ENCODE results near the gene JAZF1. TPM values are rescaled to one million over a fixed set of nuclear protein-coding genes. Genes with fewer than 3 reads are reported as not detected.

The JAZF1 gene
- total RNA-seq, 2 experiments from 2014 or later = 3.3 to 4.0 TPM

GRCh38 chr7:28112467-28112866, 68.1 kb downstream of the JAZF1 start:
- no peak overlapping the region for H3K27ac Mint-ChIP-seq
- H3K36me3 Mint-ChIP-seq (ENCODE audit: low read depth) = no peaks in the 10 kb centered on the region
- ChIA-PET POLR2A (no interaction called here), CTCF (no interaction called here)
- H3K4me3 Mint-ChIP-seq = no peak overlapping the region
- peaks cover 3% of the 10 kb centered on the region for H3K4me1 Mint-ChIP-seq (ENCODE audit: low read depth)
- intact Hi-C loops (cut with micrococcal nuclease) = no loop called here
- H3K27me3 Mint-ChIP-seq = no peaks in the 10 kb centered on the region
- ATAC-seq (no peak), DNase-seq (no peak)
- TF ChIP-seq, protein P1, sequence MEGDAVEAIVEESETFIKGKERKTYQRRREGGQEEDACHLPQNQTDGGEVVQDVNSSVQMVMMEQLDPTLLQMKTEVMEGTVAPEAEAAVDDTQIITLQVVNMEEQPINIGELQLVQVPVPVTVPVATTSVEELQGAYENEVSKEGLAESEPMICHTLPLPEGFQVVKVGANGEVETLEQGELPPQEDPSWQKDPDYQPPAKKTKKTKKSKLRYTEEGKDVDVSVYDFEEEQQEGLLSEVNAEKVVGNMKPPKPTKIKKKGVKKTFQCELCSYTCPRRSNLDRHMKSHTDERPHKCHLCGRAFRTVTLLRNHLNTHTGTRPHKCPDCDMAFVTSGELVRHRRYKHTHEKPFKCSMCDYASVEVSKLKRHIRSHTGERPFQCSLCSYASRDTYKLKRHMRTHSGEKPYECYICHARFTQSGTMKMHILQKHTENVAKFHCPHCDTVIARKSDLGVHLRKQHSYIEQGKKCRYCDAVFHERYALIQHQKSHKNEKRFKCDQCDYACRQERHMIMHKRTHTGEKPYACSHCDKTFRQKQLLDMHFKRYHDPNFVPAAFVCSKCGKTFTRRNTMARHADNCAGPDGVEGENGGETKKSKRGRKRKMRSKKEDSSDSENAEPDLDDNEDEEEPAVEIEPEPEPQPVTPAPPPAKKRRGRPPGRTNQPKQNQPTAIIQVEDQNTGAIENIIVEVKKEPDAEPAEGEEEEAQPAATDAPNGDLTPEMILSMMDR (IDR thresholded peaks at IDR 0.05) = no peak
- H3K9me3 Mint-ChIP-seq = no peaks in the 10 kb centered on the region

DNA sequence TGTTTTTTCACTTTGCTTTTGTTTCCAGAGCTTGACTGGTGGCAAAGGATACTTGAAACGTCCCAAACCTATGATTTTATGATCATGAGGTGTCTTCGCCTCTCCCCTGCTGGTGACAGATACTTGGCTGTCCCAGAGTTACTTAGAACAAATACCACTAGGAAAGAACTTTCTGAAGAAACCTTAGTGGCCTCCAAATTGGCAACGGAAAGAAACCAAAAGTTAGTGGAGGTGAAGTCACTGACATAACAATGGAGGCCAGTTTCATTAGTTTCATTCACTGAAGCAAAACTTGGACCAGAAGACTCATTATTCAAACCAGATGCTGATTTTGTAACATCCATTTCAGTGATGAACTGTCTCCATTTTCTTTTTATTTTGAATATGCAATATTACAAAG, 68.6 kb downstream of the JAZF1 start:
- TF ChIP-seq, protein P1 (IDR thresholded peaks at IDR 0.05) = no peak
- no peak for ATAC-seq
- H3K9me3 Mint-ChIP-seq = no peaks in the 10 kb centered on the region
- no peaks in the 10 kb centered on the region for H3K36me3 Mint-ChIP-seq (ENCODE audit: low read depth)
- H3K27ac Mint-ChIP-seq = no peak overlapping the region
- no peak overlapping the region for H3K4me3 Mint-ChIP-seq
- intact Hi-C loops (cut with micrococcal nuclease) = no loop called here
- no peak for DNase-seq
- ChIA-PET POLR2A (no interaction called here), CTCF (no interaction called here)
- no peaks in the 10 kb centered on the region for H3K27me3 Mint-ChIP-seq
- H3K4me1 Mint-ChIP-seq (ENCODE audit: low read depth) = peaks cover 3% of the 10 kb centered on the region

DNA sequence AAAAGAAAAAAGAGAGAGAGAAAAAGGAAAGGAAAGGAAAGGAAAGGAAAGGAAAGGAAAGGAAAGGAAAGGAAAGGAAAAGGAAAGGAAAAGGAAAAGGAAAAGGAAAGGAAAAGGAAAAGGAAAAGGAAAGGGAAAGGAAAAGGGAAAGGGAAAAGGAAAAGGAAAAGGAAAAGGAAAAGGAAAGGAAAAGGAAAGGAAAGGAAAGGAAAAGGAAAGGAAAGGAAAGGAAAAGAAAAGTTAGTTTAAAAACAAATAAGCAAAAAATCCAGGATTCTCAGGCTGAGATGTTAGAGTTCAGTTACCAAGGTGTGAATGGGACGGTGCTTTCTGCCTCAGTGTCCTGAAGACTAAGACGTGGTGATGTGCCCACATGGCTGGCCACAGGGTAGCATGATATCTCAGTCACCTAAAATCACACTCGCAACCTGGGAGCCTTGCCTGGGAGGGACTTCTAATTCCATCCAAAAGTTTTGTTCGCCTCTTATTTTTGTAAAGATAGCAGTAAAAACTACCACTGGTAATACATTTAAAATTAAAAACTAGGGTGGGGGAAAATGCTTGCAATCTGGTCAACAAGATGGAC, 70.1 kb downstream of the JAZF1 start:
- intact Hi-C loops (cut with micrococcal nuclease) = no loop called here
- ChIA-PET POLR2A (no interaction called here), CTCF (no interaction called here)
- H3K9me3 Mint-ChIP-seq = no peaks in the 10 kb centered on the region
- H3K27me3 Mint-ChIP-seq = no peaks in the 10 kb centered on the region
- DNase-seq = no peak
- ATAC-seq = no peak
- no peak overlapping the region for H3K27ac Mint-ChIP-seq
- TF ChIP-seq, protein P1 (IDR thresholded peaks at IDR 0.05) = no peak
- no peak overlapping the region for H3K4me3 Mint-ChIP-seq
- no peaks in the 10 kb centered on the region for H3K36me3 Mint-ChIP-seq (ENCODE audit: low read depth)
- H3K4me1 Mint-ChIP-seq (ENCODE audit: low read depth) = peaks cover 3% of the 10 kb centered on the region

DNA sequence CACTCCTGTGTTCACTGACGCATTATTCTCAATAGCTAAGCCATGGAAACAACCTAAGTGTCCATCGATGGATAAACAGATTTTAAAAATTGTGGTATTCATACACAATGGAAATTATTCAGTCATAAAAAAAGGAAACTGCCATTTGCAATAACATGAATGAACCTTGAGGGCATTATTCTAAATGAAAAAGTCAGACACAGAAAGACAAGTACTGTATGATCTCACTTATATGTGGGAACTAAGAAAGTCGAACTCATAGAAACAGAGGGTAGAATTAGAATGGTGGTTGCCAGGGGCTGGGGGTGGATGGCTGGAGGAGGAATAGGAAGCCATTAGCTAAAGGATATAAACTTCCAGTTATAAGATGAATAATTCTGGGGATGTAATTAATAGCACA, 71.8 kb downstream of the JAZF1 start:
- no peaks in the 10 kb centered on the region for H3K9me3 Mint-ChIP-seq
- no peaks in the 10 kb centered on the region for H3K36me3 Mint-ChIP-seq (ENCODE audit: low read depth)

DNA sequence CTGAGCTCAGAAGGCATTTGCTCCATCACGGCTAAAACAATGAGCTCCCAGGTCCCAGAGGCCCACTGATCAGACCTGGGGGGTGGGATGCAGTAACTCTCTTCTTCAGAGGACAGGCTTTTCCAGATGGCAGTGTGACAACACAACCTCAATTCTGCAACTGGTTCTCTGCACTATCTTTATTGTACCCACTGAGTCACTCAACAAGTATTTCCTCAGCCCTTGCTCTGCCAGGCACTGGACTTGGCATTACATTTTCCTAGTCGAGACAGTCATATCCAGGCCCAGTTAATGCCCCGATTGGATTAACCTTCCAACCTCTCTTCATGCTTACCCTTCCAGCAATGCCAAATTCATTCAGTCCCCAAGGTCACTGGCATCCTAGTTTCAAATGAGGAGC, 72.6 kb downstream of the JAZF1 start:
- ChIA-PET CTCF (interaction anchor here (1.2 to 1.9 kb wide), 2 partner anchors 11 to 22 kb away, joined by 3 to 11 read pairs; no protein-coding TSS in a partner anchor), POLR2A (interaction anchor here (0.6 kb wide), 1 partner anchor 110 kb away, joined by 3 read pairs; no protein-coding TSS in a partner anchor)
- no peak for DNase-seq
- Mint-ChIP-seq H3K4me1 (ENCODE audit: low read depth) (peaks cover 7% of the 10 kb centered on the region), H3K27ac (no peak overlapping the region), H3K27me3 (no peaks in the 10 kb centered on the region), H3K9me3 (no peaks in the 10 kb centered on the region), H3K4me3 (no peak overlapping the region), H3K36me3 (ENCODE audit: low read depth) (no peaks in the 10 kb centered on the region)
- TF ChIP-seq, protein P1 (IDR thresholded peaks at IDR 0.05) = no peak
- ATAC-seq = no peak
- intact Hi-C loops (cut with micrococcal nuclease) = no loop called here

More for the DNA sequence above, 71.8 kb downstream of the JAZF1 start:
- H3K27me3 Mint-ChIP-seq = no peaks in the 10 kb centered on the region
- ChIA-PET CTCF (interaction anchor here (1.1 kb wide), 1 partner anchor 47 kb away, joined by 3 read pairs; no protein-coding TSS in a partner anchor), POLR2A (no interaction called here)
- DNase-seq (no peak), ATAC-seq (no peak)
- no peak overlapping the region for H3K4me3 Mint-ChIP-seq
- intact Hi-C loops (cut with micrococcal nuclease) = no loop called here
- H3K27ac Mint-ChIP-seq = no peak overlapping the region
- TF ChIP-seq, protein P1 (IDR thresholded peaks at IDR 0.05) = no peak
- peaks cover 3% of the 10 kb centered on the region for H3K4me1 Mint-ChIP-seq (ENCODE audit: low read depth)

All from activated CD8-positive, alpha-beta T cell treated with anti-CD3 and anti-CD28 coated beads for 36 hours (primary cell).